ENCODE measurements around the gene EFHD2.
"Not testable (repeated sequence)": the region's sequence is repeated elsewhere in the genome, so short reads cannot be mapped to it uniquely, and the experiment has no call there.

Gene EFHD2

GRCh38 chr1:15428252-15428651, 18.6 kb downstream of the EFHD2 start:
- H3K9me3 Mint-ChIP-seq; H3K27ac Mint-ChIP-seq; H3K27me3 Mint-ChIP-seq; H3K4me1 Mint-ChIP-seq (ENCODE audit: low read depth); H3K4me3 Mint-ChIP-seq: not testable (repeated sequence)
- H3K36me3 Mint-ChIP-seq (ENCODE audit: low read depth) = peaks cover 17% of the 10 kb centered on the region

GRCh38 chr1:15428815-15429435, 19.2 kb downstream of the EFHD2 start:
- Mint-ChIP-seq H3K27ac (no peak overlapping the region), H3K4me1 (ENCODE audit: low read depth) (peaks cover 8% of the 10 kb centered on the region), H3K9me3 (no peaks in the 10 kb centered on the region), H3K27me3 (no peaks in the 10 kb centered on the region), H3K4me3 (no peak overlapping the region), H3K36me3 (ENCODE audit: low read depth) (peaks cover 17% of the 10 kb centered on the region)

DNA sequence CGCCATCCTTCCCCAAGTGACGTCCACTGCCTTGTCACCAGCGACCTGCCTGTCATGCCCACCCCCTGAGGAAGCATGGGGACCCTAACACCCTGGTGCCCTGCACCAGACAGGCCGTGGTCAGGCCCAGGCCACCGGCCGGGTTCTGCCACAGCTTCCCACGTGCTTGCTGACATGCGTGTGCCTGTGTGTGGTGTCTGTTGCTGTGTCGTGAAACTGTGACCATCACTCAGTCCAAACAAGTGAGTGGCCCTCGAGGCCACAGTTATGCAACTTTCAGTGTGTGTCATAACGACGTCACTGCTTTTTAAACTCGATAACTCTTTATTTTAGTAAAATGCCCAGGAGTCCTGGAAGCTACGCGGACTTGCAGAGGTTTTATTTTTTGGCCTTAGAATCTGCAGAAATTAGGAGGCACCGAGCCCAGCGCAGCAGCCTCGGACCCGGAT, 20.0 kb downstream of the EFHD2 start:
- Mint-ChIP-seq H3K36me3 (ENCODE audit: low read depth) (peaks cover 17% of the 10 kb centered on the region), H3K27ac (no peak overlapping the region), H3K4me3 (no peak overlapping the region), H3K9me3 (no peaks in the 10 kb centered on the region), H3K27me3 (no peaks in the 10 kb centered on the region), H3K4me1 (ENCODE audit: low read depth) (peaks cover 8% of the 10 kb centered on the region)

DNA sequence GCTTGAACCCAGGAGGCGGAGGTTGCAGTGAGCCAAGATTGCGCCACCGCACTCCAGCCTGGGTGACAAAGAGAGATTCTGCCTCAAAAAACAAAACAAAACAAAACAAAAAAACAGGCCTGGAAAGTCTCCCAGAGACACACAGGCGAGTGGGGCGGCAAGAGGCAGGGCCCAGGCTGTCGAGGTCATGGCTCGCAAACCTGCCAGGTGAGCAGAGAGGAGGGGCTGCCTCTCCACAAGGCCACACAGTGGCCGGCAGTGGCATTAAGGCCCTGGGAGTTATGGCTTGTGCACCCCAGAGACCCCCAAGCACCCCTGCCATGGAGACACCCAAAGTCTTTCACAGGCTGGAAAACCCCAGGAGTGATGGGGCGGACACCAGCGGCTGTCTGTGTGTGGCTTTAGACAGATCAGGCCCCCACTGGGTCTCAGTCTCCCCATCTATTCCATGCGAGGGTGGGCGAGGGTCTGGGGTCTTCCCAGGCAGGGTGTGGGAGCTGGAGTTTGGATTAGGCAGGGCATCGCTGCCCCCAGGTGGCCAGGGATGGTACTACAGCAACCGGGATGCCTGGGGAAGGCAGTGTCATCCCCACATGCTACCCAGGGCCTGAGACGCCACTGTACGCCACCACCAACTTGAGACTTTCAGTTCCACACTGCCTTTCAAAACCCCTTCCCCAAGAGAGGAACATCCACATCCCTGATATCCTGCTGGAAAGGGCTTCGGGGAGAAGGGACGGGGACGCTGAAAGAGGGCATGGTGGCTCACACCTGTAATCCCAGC, 21.3 kb downstream of the EFHD2 start:
- peaks cover 8% of the 10 kb centered on the region for H3K4me1 Mint-ChIP-seq (ENCODE audit: low read depth)
- no peak overlapping the region for H3K4me3 Mint-ChIP-seq
- H3K27me3 Mint-ChIP-seq = no peaks in the 10 kb centered on the region
- no peak overlapping the region for H3K27ac Mint-ChIP-seq
- H3K9me3 Mint-ChIP-seq = no peaks in the 10 kb centered on the region
- peaks cover 16% of the 10 kb centered on the region for H3K36me3 Mint-ChIP-seq (ENCODE audit: low read depth)

GRCh38 chr1:15431571-15431948, 21.9 kb downstream of the EFHD2 start:
- peaks cover 10% of the 10 kb centered on the region for H3K36me3 Mint-ChIP-seq (ENCODE audit: low read depth)
- no peaks in the 10 kb centered on the region for H3K27me3 Mint-ChIP-seq
- no peak overlapping the region for H3K27ac Mint-ChIP-seq
- H3K9me3 Mint-ChIP-seq = no peaks in the 10 kb centered on the region
- H3K4me3 Mint-ChIP-seq = no peak overlapping the region
- peaks cover 2% of the 10 kb centered on the region for H3K4me1 Mint-ChIP-seq (ENCODE audit: low read depth)

DNA sequence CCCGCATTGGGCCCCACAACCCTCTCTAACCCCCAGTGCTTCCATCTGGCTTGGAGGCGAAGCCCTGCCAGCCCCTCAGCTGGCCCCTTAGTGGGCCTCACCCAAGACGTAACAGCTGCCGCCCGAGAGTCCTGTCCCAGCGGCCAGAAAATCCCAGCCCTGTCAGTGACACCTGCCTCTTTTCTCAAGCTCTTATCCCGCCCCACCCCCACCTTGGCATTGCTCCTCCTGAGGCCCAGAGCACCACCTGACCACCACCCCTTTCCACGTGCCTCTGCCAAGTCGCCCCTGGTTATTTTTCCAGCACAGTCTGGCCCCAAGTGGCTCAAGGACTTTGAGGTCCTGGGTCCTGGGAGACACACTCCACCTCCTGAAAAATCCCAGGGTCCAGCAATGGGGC, 22.6 kb downstream of the EFHD2 start:
- no peaks in the 10 kb centered on the region for H3K27me3 Mint-ChIP-seq
- no peak overlapping the region for H3K4me3 Mint-ChIP-seq
- peaks cover 8% of the 10 kb centered on the region for H3K36me3 Mint-ChIP-seq (ENCODE audit: low read depth)
- H3K9me3 Mint-ChIP-seq = no peaks in the 10 kb centered on the region
- no peaks in the 10 kb centered on the region for H3K4me1 Mint-ChIP-seq (ENCODE audit: low read depth)
- H3K27ac Mint-ChIP-seq = no peak overlapping the region

GRCh38 chr1:15433471-15433870, 23.8 kb downstream of the EFHD2 start:
- Mint-ChIP-seq H3K27me3 (no peaks in the 10 kb centered on the region), H3K9me3 (no peaks in the 10 kb centered on the region), H3K27ac (no peak overlapping the region), H3K4me1 (ENCODE audit: low read depth) (no peaks in the 10 kb centered on the region), H3K36me3 (ENCODE audit: low read depth) (peaks cover 4% of the 10 kb centered on the region), H3K4me3 (no peak overlapping the region)

DNA sequence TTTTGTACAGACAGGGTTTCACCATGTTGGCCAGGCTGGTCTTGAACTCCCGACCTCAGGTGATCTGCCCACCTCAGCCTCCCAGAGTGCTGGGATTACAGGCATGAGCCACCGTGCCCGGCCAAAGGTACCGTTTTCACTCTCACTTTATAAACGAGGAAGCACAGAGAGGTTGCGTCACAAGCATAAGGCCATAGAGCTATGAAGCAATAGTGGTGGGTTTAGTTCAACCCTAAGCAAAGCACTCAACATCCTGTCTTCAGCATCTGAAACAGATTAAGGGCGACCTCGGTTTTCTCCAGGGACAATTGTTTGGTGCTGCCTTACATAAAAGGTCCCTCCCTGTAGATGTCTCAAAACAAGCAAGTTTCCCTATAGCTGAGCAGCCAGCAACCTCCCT, 25.1 kb downstream of the EFHD2 start:
- H3K9me3 Mint-ChIP-seq; H3K27me3 Mint-ChIP-seq; H3K4me1 Mint-ChIP-seq (ENCODE audit: low read depth); H3K27ac Mint-ChIP-seq; H3K36me3 Mint-ChIP-seq (ENCODE audit: low read depth); H3K4me3 Mint-ChIP-seq: not testable (repeated sequence)

GRCh38 chr1:15435239-15436077, 25.8 kb downstream of the EFHD2 start:
- no peaks in the 10 kb centered on the region for H3K27me3 Mint-ChIP-seq
- H3K4me1 Mint-ChIP-seq (ENCODE audit: low read depth) = no peaks in the 10 kb centered on the region
- no peak overlapping the region for H3K27ac Mint-ChIP-seq
- H3K4me3 Mint-ChIP-seq = no peak overlapping the region
- H3K36me3 Mint-ChIP-seq (ENCODE audit: low read depth) = peaks cover under 1% of the 10 kb centered on the region
- no peaks in the 10 kb centered on the region for H3K9me3 Mint-ChIP-seq

- no peaks in the 10 kb centered on the region for H3K27me3 Mint-ChIP-seq
- H3K27ac Mint-ChIP-seq = no peak overlapping the region
- H3K9me3 Mint-ChIP-seq = no peaks in the 10 kb centered on the region
- H3K4me1 Mint-ChIP-seq (ENCODE audit: low read depth) = no peaks in the 10 kb centered on the region
- H3K36me3 Mint-ChIP-seq (ENCODE audit: low read depth) = no peaks in the 10 kb centered on the region
- H3K4me3 Mint-ChIP-seq = no peak overlapping the region
Observed at GRCh38 chr1:15436881-15437442, 27.3 kb downstream of the EFHD2 start.

- Mint-ChIP-seq H3K4me3 (no peak overlapping the region), H3K9me3 (no peaks in the 10 kb centered on the region), H3K36me3 (ENCODE audit: low read depth) (no peaks in the 10 kb centered on the region), H3K27ac (no peak overlapping the region), H3K4me1 (ENCODE audit: low read depth) (no peaks in the 10 kb centered on the region), H3K27me3 (no peaks in the 10 kb centered on the region)
Observed at GRCh38 chr1:15439325-15439724, 29.6 kb downstream of the EFHD2 start.

- Mint-ChIP-seq H3K36me3 (ENCODE audit: low read depth) (no peaks in the 10 kb centered on the region), H3K4me3 (no peak overlapping the region), H3K4me1 (ENCODE audit: low read depth) (peaks cover 4% of the 10 kb centered on the region), H3K27me3 (no peaks in the 10 kb centered on the region), H3K9me3 (no peaks in the 10 kb centered on the region), H3K27ac (no peak overlapping the region)
Observed at GRCh38 chr1:15440357-15440756, 30.7 kb downstream of the EFHD2 start.

DNA sequence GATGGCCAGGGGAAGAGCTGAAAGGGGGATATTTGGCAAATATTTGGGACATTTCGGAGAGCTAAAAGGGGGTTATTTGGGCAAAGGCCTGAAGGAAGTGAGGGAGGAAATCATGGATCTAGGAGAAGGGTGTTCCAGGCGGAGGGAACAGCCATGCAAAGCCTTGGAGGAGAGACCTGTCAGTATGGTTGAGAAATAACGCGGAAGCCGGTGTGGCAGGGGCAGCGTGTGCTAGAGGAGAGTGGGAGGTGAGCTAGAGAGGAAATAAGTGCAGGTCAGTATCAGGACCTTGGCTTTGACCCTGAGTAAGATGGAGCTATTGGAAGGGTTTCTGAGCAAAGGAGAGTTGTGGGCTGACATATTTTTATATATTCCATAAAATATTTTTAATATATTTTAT, 31.6 kb downstream of the EFHD2 start:
- Mint-ChIP-seq H3K4me1 (ENCODE audit: low read depth) (peaks cover 4% of the 10 kb centered on the region), H3K9me3 (no peaks in the 10 kb centered on the region), H3K27me3 (peaks cover 6% of the 10 kb centered on the region), H3K4me3 (no peak overlapping the region), H3K27ac (no peak overlapping the region), H3K36me3 (ENCODE audit: low read depth) (no peaks in the 10 kb centered on the region)

GRCh38 chr1:15442119-15442518, 32.4 kb downstream of the EFHD2 start:
- no peak overlapping the region for H3K27ac Mint-ChIP-seq
- H3K4me3 Mint-ChIP-seq = no peak overlapping the region

GRCh38 chr1:15442759-15443158, 33.1 kb downstream of the EFHD2 start:
- H3K36me3 Mint-ChIP-seq (ENCODE audit: low read depth) = no peaks in the 10 kb centered on the region
- peaks cover 6% of the 10 kb centered on the region for H3K27me3 Mint-ChIP-seq
- H3K9me3 Mint-ChIP-seq = no peaks in the 10 kb centered on the region
- H3K27ac Mint-ChIP-seq = no peak overlapping the region
- no peak overlapping the region for H3K4me3 Mint-ChIP-seq
- peaks cover 4% of the 10 kb centered on the region for H3K4me1 Mint-ChIP-seq (ENCODE audit: low read depth)

More at GRCh38 chr1:15442119-15442518, 32.4 kb downstream of the EFHD2 start:
- Mint-ChIP-seq H3K36me3 (ENCODE audit: low read depth) (no peaks in the 10 kb centered on the region), H3K4me1 (ENCODE audit: low read depth) (peaks cover 4% of the 10 kb centered on the region), H3K27me3 (peaks cover 6% of the 10 kb centered on the region), H3K9me3 (no peaks in the 10 kb centered on the region)

Measured in stimulated activated naive CD8-positive, alpha-beta T cell treated with anti-CD3 and anti-CD28 coated beads, Interleukin-15, Interleukin-2, amounts not matched to agents 100 ng/mL and 50 ng/mL, for 24 hours (primary cell).